Left lung (tissue), 10 donors: Measurements from ENCODE around the gene SDCBP2. TPM values are rescaled to one million over a fixed set of nuclear protein-coding genes. Genes with fewer than 3 reads are reported as not detected.

Source experiments
- ATAC-seq: fragments of 200-7000 bp; cut with Tn5 transposase; one replicate; pipeline ENCODE4 v1.9.1; 2020; ENCODE audit warnings: moderate library complexity
- DNase-seq, 4 donors: peaks; one replicate each; pipeline ENCODE4 v3.0.0-alpha.2; 2013 to 2020
- H3K27ac ChIP-seq, 2 donors: fragments of 200-600 bp; sonication (generic) in 1 of 2; one replicate each; pipeline versions ENCODE4 v1.5.0 to v1.8.0; 2020 to 2021
- H3K27me3 ChIP-seq, 2 donors: fragments of 200-600 bp; sonication (generic) in 1 of 2; one replicate each; pipeline versions ENCODE4 v1.5.0 to v1.8.0; 2020 to 2021
- H3K36me3 ChIP-seq, 2 donors: fragments of 200-600 bp; sonication (generic) in 1 of 2; one replicate each; pipeline versions ENCODE4 v1.5.0 to v1.8.0; 2020 to 2021
- H3K4me1 ChIP-seq, 2 donors: fragments of 200-600 bp; one replicate each; pipeline ENCODE4 v1.8.0; 2021
- H3K4me3 ChIP-seq, 2 donors: fragments of 200-600 bp; sonication (generic) in 1 of 2; one replicate each; pipeline versions ENCODE4 v1.5.0 to v1.8.0; 2020 to 2021; ENCODE audit warnings: mild to moderate bottlenecking in 1 of 2
- H3K9me3 ChIP-seq, 2 donors: fragments of 200-600 bp; sonication (generic) in 1 of 2; one replicate each; pipeline versions ENCODE4 v1.5.0 to v1.8.0; 2020 to 2021
- CTCF ChIP-seq, 2 donors: fragments of 200-600 bp; sonication (generic) in 1 of 2; IDR thresholded peaks; one replicate each; pipeline versions ENCODE4 v1.5.0 to v1.8.0; 2021; ENCODE audit warnings: antibody characterized with exemption in 2 of 2
- intact Hi-C, 2 donors: fragments of 100-400 bp; cut with DNase I; formaldehyde crosslinking; loops; one replicate each; pipeline versions ENCODE4 v1.11.2 to v1.14.2; 2022
- polyA plus RNA-seq, 6 donors: library from polyadenylated mRNA; unstranded; fragments of 120-200 nt; gene quantifications; one replicate each; pipeline ENCODE4 v1.2.1, GENCODE V29; 2013; ENCODE audit not compliant: insufficient read length in 6 of 6
- total RNA-seq, 2 donors: library from RNA; stranded (reverse); fragmentation: NEBNext Ultra II Directional; extraction: Animal tissue kit (Norgen Biotek cat#: 25700); gene quantifications; one replicate each; pipeline ENCODE4 v1.2.1, GENCODE V29; 2021
- donor health status: DM: no; HTN: yes; CAD: no.
- donor health status: DM: no; HTN: no; CAD: no.

The SDCBP2 gene
- total and polyA plus RNA-seq, 8 donors: 1.8 to 21.5 (median 3.1) TPM

DNA sequence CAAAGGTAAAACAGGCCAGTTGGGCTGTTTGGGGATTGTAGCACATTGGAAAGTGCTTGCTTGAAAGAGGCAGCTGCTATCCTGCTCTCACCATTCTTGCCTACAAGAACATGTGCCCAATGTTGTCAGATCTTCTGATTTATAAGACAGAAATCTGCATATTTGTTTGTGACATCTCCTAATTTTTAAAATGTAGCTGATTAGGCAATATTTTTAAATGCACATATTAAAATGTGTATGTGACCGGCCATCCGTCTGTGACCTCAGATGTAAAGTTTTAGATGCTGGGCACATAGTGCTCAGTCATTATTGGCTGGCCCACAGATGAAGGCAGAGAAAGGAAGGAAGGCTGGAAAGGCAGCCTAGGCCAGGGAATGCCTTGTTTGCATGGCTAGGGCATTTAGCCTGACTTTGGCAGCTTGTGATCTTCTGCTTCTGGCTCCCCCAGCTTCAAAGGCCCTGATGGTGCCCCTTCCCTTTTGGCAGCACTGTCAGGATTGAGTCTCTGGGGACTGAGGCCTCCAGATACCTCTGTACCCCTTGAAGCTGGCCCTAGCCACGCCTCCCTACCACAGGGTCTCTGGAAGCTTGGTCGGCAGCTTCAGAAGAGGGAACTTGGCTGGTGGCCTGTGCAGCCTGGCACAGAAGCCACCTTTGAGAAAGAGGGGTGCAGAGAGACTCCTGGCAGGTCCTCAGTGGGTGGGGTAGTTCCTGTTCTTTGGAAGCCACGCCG is 56.4 kb downstream of the SDCBP2 start:
- DNase-seq (no peak), ATAC-seq (no peak)
- Histone ChIP-seq H3K27me3 (peaks cover 0 to 2% of the 10 kb centered on the region in 2 donors), H3K9me3 (no peaks in the 10 kb centered on the region), H3K36me3 (no peaks in the 10 kb centered on the region), H3K4me3 (no peak overlapping the region), H3K4me1 (no peaks in the 10 kb centered on the region), H3K27ac (no peak overlapping the region)
- no peak for TF ChIP-seq CTCF (IDR thresholded peaks at IDR 0.05)
- intact Hi-C loops: no loop called here

DNA sequence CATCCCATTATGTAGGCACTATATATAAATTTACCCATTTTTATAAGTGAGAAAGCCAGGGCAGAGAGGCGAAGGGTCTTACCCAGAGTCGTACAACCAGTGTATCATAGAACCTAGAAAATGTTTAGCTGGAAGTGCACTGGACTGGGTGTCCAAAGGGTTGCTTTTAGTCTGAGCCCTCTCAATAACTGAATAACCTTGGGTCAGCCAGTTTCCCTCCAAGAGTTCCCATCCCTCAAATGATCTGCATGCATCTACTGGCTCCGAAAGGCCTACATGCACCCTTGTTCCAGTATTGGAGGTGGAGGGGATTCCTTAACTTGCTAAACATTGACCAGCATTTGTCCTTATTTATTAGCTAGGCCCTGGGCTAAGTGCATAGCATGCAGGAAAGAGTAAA is 59.1 kb downstream of the SDCBP2 start:
- Histone ChIP-seq H3K4me3 (no peak overlapping the region), H3K36me3 (no peaks in the 10 kb centered on the region), H3K4me1 (peaks cover 3 to 20% of the 10 kb centered on the region in 2 donors), H3K27me3 (peaks cover 0 to 20% of the 10 kb centered on the region in 2 donors), H3K9me3 (no peaks in the 10 kb centered on the region), H3K27ac (no peak overlapping the region)
- DNase-seq (no peak), ATAC-seq (no peak)
- intact Hi-C loops: no loop called here
- no peak for TF ChIP-seq CTCF (IDR thresholded peaks at IDR 0.05)

DNA sequence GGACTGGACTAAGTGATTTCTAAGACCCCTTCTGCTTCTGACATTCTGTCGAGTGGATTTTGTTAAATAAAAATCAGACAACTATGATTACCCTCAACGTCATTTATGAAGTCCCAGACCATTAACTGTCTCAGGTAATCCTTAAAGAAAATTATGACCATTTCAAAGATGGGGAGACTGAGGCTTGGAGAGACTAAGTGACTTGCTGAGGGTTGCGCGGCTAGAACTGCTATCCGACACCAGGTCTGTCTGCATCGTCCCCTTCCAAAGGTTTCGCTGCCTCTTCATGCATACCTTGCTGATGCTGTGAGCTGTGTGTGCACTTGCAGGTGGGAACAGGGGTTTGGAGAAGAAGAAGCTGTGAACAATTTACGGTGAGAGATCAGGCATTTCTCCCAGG is 59.7 kb downstream of the SDCBP2 start:
- intact Hi-C loops: no loop called here
- Histone ChIP-seq H3K4me1 (peaks cover 3 to 20% of the 10 kb centered on the region in 2 donors), H3K36me3 (no peaks in the 10 kb centered on the region), H3K9me3 (no peaks in the 10 kb centered on the region), H3K27ac (no peak overlapping the region), H3K27me3 (peaks cover 0 to 20% of the 10 kb centered on the region in 2 donors), H3K4me3 (no peak overlapping the region)
- no peak for DNase-seq
- no peak for ATAC-seq
- TF ChIP-seq CTCF (IDR thresholded peaks at IDR 0.05): no peak

DNA sequence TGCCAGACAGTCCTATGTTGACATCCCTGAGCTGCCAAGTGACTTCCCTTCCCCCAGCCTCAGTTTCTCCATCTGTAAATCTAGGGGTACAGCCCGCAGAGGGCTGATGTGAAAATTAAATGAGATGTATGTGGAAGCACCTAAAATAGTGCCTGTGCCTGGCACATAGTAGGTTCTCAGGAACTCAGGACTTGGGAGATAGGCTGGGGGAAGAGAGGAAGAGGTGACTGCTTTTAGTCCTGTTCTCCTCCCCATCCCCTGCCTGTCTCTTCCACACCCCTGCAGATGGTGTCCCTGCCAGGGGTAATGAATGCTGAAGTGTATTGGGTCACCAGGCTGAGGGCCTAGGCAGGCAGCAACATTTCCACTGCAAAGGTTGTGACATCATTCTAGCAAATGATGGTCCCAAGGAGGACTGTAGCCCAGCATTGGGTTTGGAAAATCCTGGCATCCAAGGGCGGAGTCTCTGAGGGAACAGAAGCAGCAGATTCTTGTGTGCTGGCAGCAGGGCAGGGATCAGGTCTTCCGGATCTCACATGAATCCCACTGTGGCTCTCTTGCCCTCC is 61.0 kb downstream of the SDCBP2 start:
- Histone ChIP-seq H3K36me3 (no peaks in the 10 kb centered on the region), H3K27me3 (peaks cover 0 to 20% of the 10 kb centered on the region in 2 donors), H3K4me1 (peaks cover 3 to 20% of the 10 kb centered on the region in 2 donors), H3K9me3 (no peaks in the 10 kb centered on the region), H3K27ac (no peak overlapping the region), H3K4me3 (no peak overlapping the region)
- ATAC-seq: no peak
- no peak for DNase-seq
- intact Hi-C loops: no loop called here
- no peak for TF ChIP-seq CTCF (IDR thresholded peaks at IDR 0.05)

GRCh38 chr20:1267161-1267560 is 61.8 kb downstream of the SDCBP2 start:
- no peak for TF ChIP-seq CTCF (IDR thresholded peaks at IDR 0.05)
- peaks cover 0 to 20% of the 10 kb centered on the region in 2 donors for H3K27me3 ChIP-seq
- H3K27ac ChIP-seq: no peak overlapping the region
- no peak for DNase-seq
- H3K9me3 ChIP-seq: no peaks in the 10 kb centered on the region
- H3K36me3 ChIP-seq: no peaks in the 10 kb centered on the region
- ATAC-seq: no peak
- intact Hi-C loops: no loop called here
- H3K4me1 ChIP-seq: peaks cover 3 to 20% of the 10 kb centered on the region in 2 donors
- H3K4me3 ChIP-seq: peak overlapping the region in 1 of 2 donors; percentile 75
